Measurements from ENCODE around the gene SV2C. TPM values are rescaled to one million over a fixed set of nuclear protein-coding genes. Genes with fewer than 3 reads are reported as not detected.

SV2C gene
- total RNA-seq, 2 donors from 2014 or later = 0.04 to 0.15 TPM

DNA sequence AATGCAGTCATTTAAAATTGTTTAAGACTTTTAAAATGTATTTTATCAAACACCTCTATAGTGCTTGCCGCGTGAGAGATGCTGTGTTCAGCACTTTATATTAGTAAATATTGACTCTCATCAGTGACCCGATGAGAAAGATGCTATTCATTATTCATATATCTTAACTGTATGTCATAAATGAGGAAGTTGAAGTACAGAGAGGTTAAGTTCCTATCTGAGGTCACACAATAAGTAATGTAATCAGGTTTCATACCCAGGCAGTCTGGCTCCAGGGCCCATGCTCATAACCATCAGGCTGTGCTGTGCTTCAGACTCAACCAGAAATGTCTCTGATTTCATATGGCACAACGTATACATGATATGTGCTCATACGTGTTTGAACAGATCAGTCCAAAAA is 119.0 kb downstream of the SV2C start:
- H3K36me3 ChIP-seq = no peaks in the 10 kb centered on the region
- TF ChIP-seq, protein P1, sequence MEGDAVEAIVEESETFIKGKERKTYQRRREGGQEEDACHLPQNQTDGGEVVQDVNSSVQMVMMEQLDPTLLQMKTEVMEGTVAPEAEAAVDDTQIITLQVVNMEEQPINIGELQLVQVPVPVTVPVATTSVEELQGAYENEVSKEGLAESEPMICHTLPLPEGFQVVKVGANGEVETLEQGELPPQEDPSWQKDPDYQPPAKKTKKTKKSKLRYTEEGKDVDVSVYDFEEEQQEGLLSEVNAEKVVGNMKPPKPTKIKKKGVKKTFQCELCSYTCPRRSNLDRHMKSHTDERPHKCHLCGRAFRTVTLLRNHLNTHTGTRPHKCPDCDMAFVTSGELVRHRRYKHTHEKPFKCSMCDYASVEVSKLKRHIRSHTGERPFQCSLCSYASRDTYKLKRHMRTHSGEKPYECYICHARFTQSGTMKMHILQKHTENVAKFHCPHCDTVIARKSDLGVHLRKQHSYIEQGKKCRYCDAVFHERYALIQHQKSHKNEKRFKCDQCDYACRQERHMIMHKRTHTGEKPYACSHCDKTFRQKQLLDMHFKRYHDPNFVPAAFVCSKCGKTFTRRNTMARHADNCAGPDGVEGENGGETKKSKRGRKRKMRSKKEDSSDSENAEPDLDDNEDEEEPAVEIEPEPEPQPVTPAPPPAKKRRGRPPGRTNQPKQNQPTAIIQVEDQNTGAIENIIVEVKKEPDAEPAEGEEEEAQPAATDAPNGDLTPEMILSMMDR (IDR thresholded peaks at IDR 0.05) = no peak
- H3K9me3 ChIP-seq = no peaks in the 10 kb centered on the region

DNA sequence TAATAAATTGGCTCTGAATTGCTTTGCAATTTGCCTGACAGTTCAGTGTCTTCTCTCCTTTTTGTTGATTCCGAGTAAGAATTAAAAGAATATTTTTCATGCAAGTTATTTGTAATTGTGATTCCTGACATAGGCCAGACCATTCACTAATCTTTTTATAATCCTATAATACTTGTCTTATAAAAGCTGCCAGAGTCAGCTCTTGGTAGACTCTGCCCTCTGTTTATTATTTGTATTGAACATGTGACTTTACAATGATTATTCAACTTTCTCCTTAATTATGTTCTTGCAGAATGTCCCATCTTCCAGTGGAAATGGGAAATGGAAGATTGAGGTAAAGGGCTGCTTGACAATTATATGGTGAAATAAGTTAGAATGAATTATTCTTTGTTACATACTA is 121.0 kb downstream of the SV2C start:
- DNase-seq (ENCODE audit: low spot score) = no peak
- Histone ChIP-seq H3K4me3 (no peak overlapping the region), H3K27ac (no peak overlapping the region), H3K27me3 (no peaks in the 10 kb centered on the region), H3K4me1 (no peaks in the 10 kb centered on the region), H3K9me3 (no peaks in the 10 kb centered on the region), H3K36me3 (no peaks in the 10 kb centered on the region)
- TF ChIP-seq, protein P1 (IDR thresholded peaks at IDR 0.05) = no peak

More for the DNA sequence above, 119.0 kb downstream of the SV2C start:
- no peak overlapping the region for H3K27ac ChIP-seq
- H3K4me3 ChIP-seq = no peak overlapping the region
- no peak for DNase-seq (ENCODE audit: low spot score)
- H3K27me3 ChIP-seq = no peaks in the 10 kb centered on the region
- H3K4me1 ChIP-seq = no peaks in the 10 kb centered on the region

DNA sequence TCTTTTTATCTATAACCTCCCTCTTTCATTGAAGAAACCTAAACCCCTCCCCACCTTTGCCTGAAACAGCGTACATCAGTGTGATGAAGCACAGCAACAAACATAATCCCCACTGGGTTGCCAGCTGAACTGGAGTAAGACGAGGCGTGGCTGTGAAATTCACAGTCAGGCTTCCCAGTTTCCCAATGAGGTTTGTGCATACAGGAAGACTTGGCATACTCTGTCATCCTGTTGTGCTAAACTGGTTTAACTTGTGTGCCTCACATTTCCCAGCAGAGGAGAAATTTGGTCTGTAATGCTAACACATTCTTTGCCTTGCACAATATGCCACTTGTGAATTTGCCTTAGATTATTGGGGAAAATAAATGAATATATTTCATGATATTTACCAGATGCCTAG is 121.5 kb downstream of the SV2C start:
- Histone ChIP-seq H3K27ac (no peak overlapping the region), H3K27me3 (no peaks in the 10 kb centered on the region), H3K36me3 (no peaks in the 10 kb centered on the region), H3K9me3 (peaks cover 0 to 3% of the 10 kb centered on the region in 2 donors), H3K4me3 (no peak overlapping the region), H3K4me1 (no peaks in the 10 kb centered on the region)
- DNase-seq (ENCODE audit: low spot score) = no peak
- TF ChIP-seq, protein P1 (IDR thresholded peaks at IDR 0.05) = no peak

DNA sequence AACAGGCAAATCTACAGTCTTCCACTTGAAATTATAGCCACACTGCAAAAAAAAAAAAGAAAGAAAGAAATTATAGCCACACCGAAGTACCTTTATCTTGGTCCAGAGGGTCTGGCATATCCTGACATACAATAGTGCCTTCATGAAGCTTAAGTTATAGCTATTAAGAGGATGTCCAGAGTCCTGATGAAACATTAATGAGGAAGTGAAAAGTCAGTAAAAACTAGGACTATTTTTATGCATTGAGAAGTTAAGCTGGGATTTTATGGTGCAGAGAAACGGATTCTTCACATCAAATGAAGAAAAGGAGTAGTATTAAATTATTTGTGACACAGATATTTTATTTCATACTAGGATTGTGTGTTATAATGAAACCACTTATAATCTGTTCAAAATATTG is 123.9 kb downstream of the SV2C start:
- no peak overlapping the region for H3K4me3 ChIP-seq
- no peaks in the 10 kb centered on the region for H3K27me3 ChIP-seq
- peaks cover 0 to 9% of the 10 kb centered on the region in 2 donors for H3K9me3 ChIP-seq
- H3K4me1 ChIP-seq = no peaks in the 10 kb centered on the region
- DNase-seq (ENCODE audit: low spot score) = no peak
- TF ChIP-seq, protein P1 (IDR thresholded peaks at IDR 0.05) = no peak
- no peaks in the 10 kb centered on the region for H3K36me3 ChIP-seq
- H3K27ac ChIP-seq = no peak overlapping the region

DNA sequence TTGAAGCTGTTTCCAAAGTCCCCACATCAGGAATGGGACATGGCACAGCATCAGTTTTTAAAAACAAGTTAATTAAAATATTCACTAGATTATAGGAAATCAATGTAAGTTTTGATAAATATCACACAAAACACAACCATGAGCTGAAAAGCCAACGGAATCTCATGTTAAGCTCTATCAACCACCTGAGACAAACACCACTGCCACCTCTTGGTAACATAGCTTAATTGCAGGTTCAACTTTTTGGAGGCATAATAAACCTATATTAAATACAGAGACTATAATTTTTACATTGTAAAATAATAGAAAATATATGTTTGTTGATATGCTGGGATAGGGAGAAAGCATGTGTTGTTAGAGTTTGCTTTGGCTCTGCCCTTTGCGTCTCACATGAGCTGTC is 126.1 kb downstream of the SV2C start:
- no peak for DNase-seq (ENCODE audit: low spot score)
- Histone ChIP-seq H3K4me1 (no peaks in the 10 kb centered on the region), H3K27me3 (no peaks in the 10 kb centered on the region), H3K9me3 (peaks cover 0 to 9% of the 10 kb centered on the region in 2 donors), H3K27ac (no peak overlapping the region), H3K4me3 (no peak overlapping the region), H3K36me3 (no peaks in the 10 kb centered on the region)
- TF ChIP-seq, protein P1 (IDR thresholded peaks at IDR 0.05) = no peak

DNA sequence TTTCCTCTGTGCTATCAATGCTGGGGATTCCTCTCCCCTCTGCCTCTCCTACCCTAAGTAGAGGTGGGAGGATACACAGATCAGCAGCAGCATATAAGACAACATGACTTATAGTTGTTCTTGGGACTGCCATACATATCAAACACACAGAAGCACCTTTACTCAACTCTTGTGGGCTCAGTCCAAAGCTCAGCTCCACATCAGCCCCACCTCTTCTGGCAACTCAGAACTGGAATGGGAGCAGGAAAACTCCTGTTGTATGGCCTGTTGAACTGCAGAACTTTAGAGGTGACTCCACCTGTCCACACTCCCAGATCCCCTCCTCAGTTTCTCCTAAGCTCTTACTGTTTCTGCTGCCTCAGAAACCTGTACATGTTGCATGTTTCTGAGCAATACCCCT is 127.8 kb downstream of the SV2C start:
- H3K27me3 ChIP-seq = no peaks in the 10 kb centered on the region
- DNase-seq (ENCODE audit: low spot score) = no peak
- H3K36me3 ChIP-seq = no peaks in the 10 kb centered on the region
- TF ChIP-seq, protein P1 (IDR thresholded peaks at IDR 0.05) = no peak
- H3K4me1 ChIP-seq = no peaks in the 10 kb centered on the region
- H3K27ac ChIP-seq = no peak overlapping the region
- no peak overlapping the region for H3K4me3 ChIP-seq
- H3K9me3 ChIP-seq = peaks cover 0 to 9% of the 10 kb centered on the region in 2 donors
